Thoracic aorta (tissue), 2 donors: ENCODE data around the gene TBC1D13. TPM values are rescaled to one million over a fixed set of nuclear protein-coding genes. Genes with fewer than 3 reads are reported as not detected.

Source experiments
- ATAC-seq: fragments of 150-250 bp; one replicate; pipeline ENCODE4 v1.8.0; 2017; ENCODE audit warnings: low read depth; ENCODE audit not compliant: insufficient number of reproducible peaks, low FRiP score
- DNase-seq: peaks from one replicate; pipeline ENCODE4 v3.0.0-alpha.2; 2020; ENCODE audit warnings: low spot score
- H3K27ac ChIP-seq, 2 donors: fragments of 200-600 bp; sonication (generic); 1 replicate in 1 of 2; 2 replicates in 1 of 2; pipeline ENCODE4 v1.5.1; 2016; ENCODE audit warnings: mild to moderate bottlenecking in 2 of 2, moderate library complexity in 2 of 2
- H3K27me3 ChIP-seq: fragments of 200-600 bp; sonication (generic); replicated peaks from 2 replicates; pipeline ENCODE4 v1.6.0; 2016; ENCODE audit warnings: mild to moderate bottlenecking; ENCODE audit not compliant: insufficient read depth
- H3K36me3 ChIP-seq: fragments of 200-600 bp; sonication (generic); one replicate; pipeline ENCODE4 v1.5.1; 2016
- H3K4me1 ChIP-seq, 2 donors: fragments of 200-600 bp; sonication (generic); 1 replicate in 1 of 2; 2 replicates in 1 of 2; pipeline versions ENCODE4 v1.5.1 to v1.6.0; 2016; ENCODE audit warnings: low read depth in 2 of 2, mild to moderate bottlenecking in 1 of 2; ENCODE audit not compliant: control insufficient read depth in 1 of 2
- H3K4me3 ChIP-seq: fragments of 200-600 bp; sonication (generic); 2 replicates; pipeline ENCODE4 v1.5.1; 2016; ENCODE audit warnings: mild to moderate bottlenecking
- H3K9me3 ChIP-seq: fragments of 200-600 bp; sonication (generic); 2 replicates; pipeline ENCODE4 v1.5.1; 2016
- CTCF ChIP-seq: fragments of 200-600 bp; sonication (generic); IDR thresholded peaks from one replicate; pipeline ENCODE4 v1.5.1; 2019; ENCODE audit warnings: antibody characterized with exemption
- total RNA-seq, 2 donors: library from RNA; depleted of rRNA; stranded (reverse); fragments of >200 nt; gene quantifications; one replicate each; pipeline versions ENCODE4 v1.1.0 to v1.2.3, GENCODE V29; 2016

TBC1D13 gene
- total RNA-seq, 2 donors from 2014 or later: 15.6 to 25.7 TPM

- Histone ChIP-seq H3K4me1 (peaks cover 8 to 12% of the 10 kb centered on the region in 2 donors), H3K9me3 (no peaks in the 10 kb centered on the region), H3K27ac (no peak overlapping the region), H3K4me3 (no peak overlapping the region), H3K27me3 (no peaks in the 10 kb centered on the region), H3K36me3 (peaks cover 36% of the 10 kb centered on the region)
- no peak for TF ChIP-seq CTCF
- ATAC-seq (no peak), DNase-seq (no peak)
Measured at GRCh38 chr9:128822407-128823042, 35.5 kb downstream of the TBC1D13 start.

DNA sequence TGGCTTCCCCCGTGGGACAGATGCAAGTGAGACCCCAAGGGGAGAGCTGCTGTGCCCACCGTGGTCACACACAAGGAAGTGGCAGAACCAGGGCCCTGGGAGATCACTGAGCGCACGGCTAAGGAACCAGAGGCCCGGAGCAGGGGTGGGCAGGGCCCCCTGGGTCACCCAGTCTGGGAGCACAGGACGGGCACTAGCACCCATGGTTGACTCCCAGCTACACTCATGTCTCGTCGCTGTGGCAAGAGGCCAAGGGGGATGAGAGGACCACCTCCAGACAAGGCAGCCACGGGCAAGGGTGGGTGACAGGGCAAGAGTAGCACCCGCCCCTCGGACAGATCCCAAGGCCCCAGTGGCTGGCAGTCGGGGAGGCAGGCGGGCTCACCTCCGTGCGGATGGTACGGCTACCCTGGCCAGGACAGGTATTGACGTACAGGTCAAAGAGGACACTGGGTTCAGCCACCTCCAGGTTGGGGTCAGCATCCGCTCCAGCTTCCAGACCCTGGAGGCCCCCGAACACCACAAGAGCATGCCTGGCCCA lies 36.4 kb downstream of the TBC1D13 start:
- Histone ChIP-seq H3K27me3 (no peaks in the 10 kb centered on the region), H3K9me3 (no peaks in the 10 kb centered on the region), H3K36me3 (peaks cover 36% of the 10 kb centered on the region), H3K4me3 (no peak overlapping the region), H3K4me1 (peaks cover 8 to 18% of the 10 kb centered on the region in 2 donors), H3K27ac (no peak overlapping the region)
- DNase-seq (no peak), ATAC-seq (no peak)
- no peak for TF ChIP-seq CTCF

GRCh38 chr9:128823903-128824406 lies 36.9 kb downstream of the TBC1D13 start:
- Histone ChIP-seq H3K27ac (no peak overlapping the region), H3K4me3 (no peak overlapping the region), H3K27me3 (no peaks in the 10 kb centered on the region), H3K4me1 (peaks cover 13 to 23% of the 10 kb centered on the region in 2 donors), H3K9me3 (no peaks in the 10 kb centered on the region), H3K36me3 (peaks cover 36% of the 10 kb centered on the region)
- TF ChIP-seq CTCF: no peak
- DNase-seq (no peak), ATAC-seq (no peak)

DNA sequence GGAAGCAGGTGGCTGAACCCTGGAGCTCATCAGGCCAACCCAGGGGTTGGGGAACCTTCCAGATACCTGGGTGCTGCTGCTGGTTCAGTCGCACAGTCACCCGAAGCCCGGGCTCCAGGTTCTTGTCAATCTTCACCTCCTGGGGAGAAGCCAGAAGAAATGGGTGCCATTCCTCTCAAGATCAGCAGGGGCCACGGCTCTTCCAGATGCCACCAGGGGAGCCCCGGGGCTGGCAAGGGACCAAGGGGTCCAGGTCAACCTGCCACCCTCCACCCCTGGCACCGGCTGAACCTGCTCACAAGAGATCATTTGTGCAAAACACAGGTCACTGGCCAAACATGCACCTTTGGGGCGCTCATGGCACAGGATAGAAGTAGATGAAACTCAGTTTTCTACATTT lies 37.9 kb downstream of the TBC1D13 start:
- no peaks in the 10 kb centered on the region for H3K9me3 ChIP-seq
- no peaks in the 10 kb centered on the region for H3K27me3 ChIP-seq
- H3K36me3 ChIP-seq: peaks cover 36% of the 10 kb centered on the region
- H3K27ac ChIP-seq: no peak overlapping the region
- no peak for TF ChIP-seq CTCF
- ATAC-seq (no peak), DNase-seq (no peak)
- H3K4me3 ChIP-seq: no peak overlapping the region
- H3K4me1 ChIP-seq: peaks cover 8 to 17% of the 10 kb centered on the region in 2 donors

- no peak overlapping the region for H3K4me3 ChIP-seq
- peaks cover 8 to 19% of the 10 kb centered on the region in 2 donors for H3K4me1 ChIP-seq
- no peak for ATAC-seq
- H3K27me3 ChIP-seq: no peaks in the 10 kb centered on the region
- no peak for DNase-seq
- H3K36me3 ChIP-seq: peaks cover 36% of the 10 kb centered on the region
- TF ChIP-seq CTCF: no peak
- H3K27ac ChIP-seq: no peak overlapping the region
- no peaks in the 10 kb centered on the region for H3K9me3 ChIP-seq
Measured at GRCh38 chr9:128825923-128826700, 39.1 kb downstream of the TBC1D13 start.
